Stimulated activated CD4-positive, alpha-beta T cell treated with anti-CD3 and anti-CD28 coated beads, Interleukin-15, amount 100 ng/mL, for 1 hour (primary cell): ENCODE measurements around the gene SCAF1.
"Not testable (repeated sequence)": the region's sequence is repeated elsewhere in the genome, so short reads cannot be mapped to it uniquely, and the experiment has no call there.

Experiments
- DNase-seq, 2 donors: peaks; one replicate each; pipeline ENCODE4 v3.0.0-alpha.2; 2020; ENCODE audit warnings: low read depth in 1 of 2, low spot score in 1 of 2

Gene SCAF1

GRCh38 chr19:49614096-49614833, 27.7 kb upstream of the SCAF1 start:
- no peak for DNase-seq

DNA sequence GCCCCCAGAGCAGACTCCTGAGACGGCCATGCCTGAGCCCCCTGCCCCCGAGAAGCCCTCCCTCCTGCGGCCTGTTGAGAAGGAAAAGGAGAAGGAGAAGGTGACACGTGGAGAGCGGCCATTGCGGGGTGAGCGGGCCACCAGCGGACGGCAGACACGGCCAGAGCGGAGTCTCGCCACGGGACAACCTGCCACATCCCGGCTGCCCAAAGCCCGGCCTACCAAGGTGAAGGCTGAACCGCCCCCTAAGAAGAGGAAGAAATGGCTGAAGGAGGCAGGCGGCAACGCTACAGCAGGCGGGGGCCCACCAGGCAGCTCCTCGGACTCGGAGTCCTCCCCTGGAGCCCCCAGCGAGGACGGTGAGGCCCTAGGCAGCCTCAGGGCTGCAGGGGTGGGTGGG, 26.1 kb upstream of the SCAF1 start:
- DNase-seq = no peak

DNA sequence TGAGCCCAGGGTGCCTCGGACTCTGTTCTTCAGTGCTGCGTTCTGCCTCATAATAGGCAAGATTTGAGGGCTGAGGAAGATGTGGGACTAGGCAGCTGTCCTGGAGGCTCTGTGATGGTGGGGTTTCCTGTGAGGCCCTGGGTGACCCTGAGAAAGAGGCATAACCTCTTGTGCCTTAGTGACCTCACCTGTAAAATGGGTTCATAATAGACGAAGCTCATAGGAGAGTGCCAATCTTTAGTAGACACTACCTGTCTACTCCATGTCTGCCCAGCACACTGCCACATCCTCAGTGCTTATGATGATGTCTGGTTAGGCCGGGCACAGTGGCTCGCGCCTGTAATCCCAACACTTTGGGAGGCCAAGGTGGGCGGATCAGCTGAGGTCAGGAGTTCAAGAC, 25.5 kb upstream of the SCAF1 start:
- DNase-seq = no peak

DNA sequence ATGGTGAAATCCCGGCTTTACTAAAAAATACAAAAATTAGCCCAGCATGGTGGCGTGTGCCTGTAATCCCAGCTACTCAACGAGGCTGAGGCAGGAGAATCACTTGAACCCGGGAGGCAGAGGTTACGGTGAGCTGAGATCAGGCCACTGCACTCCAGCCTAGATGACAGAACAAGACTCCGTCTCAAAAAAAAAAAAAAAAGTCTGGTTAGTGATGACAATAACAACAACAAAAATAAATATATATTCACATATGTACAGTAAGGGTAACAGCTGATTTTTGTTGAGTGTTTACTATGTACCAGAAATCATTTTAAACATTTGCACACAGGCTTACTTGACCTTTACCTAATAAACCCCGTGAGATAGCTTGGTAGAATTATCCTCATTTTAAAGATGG, 25.1 kb upstream of the SCAF1 start:
- no peak for DNase-seq

DNA sequence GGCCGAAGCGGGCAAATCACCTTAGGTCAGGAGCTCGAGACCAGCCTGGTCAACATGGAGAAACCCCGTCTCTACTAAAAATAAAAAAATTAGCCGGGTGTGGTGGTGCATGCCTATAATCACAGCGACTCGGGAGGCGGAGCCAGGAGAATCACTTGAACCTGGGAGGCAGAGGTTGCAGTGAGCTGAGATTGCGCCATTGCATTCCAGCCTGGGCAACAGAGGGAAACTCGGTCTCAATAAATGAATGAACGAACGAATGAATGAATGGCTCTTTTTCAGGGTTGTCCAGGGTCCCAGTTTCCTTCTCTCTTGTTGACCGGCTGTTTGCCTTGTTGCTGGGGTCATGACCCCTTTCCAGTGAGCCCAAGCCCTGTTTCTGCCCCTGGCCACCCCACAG, 24.1 kb upstream of the SCAF1 start:
- not testable (repeated sequence) for DNase-seq

- DNase-seq = no peak
These were observed 16.8 kb upstream of the SCAF1 start for GRCh38 chr19:49624967-49625910.

GRCh38 chr19:49626226-49626625, 15.8 kb upstream of the SCAF1 start:
- no peak for DNase-seq

DNA sequence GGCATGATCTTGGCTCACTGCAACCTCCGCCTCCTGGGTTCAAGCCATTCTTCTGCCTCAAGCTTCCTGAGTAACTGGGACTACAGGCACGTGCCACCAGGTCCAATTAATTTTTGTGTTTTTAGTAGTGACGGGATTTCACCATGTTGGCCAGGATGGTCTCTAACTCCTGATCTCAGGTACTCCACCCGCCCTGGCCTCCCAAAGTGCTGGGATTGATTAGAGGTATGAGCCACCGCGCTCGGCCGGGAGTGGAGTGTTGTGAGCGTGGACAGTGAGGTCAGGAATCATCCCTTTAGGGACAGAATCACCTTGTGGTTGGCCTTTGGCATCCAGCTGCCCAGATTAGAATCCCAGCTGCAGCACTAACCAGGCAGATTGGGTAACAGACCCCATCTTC, 12.3 kb upstream of the SCAF1 start:
- DNase-seq = no peak

DNA sequence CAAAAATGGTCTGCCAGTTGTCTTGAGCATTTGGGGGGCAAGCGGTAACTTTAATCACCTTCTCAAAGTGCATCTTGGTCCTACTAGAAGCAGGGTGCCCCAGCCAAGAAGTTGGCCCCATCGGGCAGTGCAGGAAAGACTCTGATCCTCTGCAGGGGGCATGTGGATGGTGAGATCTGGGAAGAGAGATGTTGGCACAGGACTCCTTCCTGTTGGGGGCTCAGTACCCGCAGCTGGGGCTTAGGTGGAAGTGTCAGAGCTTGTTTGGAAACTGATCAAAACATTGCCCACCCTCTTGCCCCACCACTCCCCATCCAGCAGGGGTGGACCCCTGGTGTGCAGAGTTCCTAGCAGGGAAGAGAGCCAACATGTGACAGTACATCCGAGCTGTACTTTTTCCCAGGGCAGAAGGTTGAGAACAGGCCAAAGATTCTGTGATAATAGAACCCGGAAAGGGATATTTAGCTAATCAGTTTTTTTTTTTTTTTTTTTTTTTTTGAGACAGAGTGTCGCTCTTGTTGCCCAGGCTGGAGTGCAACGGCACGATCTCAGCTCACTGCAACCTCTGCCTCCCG, 10.9 kb upstream of the SCAF1 start:
- DNase-seq = no peak

- no peak for DNase-seq
These were observed 10.3 kb upstream of the SCAF1 start for GRCh38 chr19:49631610-49632192.

GRCh38 chr19:49632576-49632975, 9.4 kb upstream of the SCAF1 start:
- DNase-seq = no peak

GRCh38 chr19:49633273-49633672, 8.7 kb upstream of the SCAF1 start:
- DNase-seq = not testable (repeated sequence)

- DNase-seq = no peak
These were observed 6.3 kb upstream of the SCAF1 start for GRCh38 chr19:49635530-49636232.

DNA sequence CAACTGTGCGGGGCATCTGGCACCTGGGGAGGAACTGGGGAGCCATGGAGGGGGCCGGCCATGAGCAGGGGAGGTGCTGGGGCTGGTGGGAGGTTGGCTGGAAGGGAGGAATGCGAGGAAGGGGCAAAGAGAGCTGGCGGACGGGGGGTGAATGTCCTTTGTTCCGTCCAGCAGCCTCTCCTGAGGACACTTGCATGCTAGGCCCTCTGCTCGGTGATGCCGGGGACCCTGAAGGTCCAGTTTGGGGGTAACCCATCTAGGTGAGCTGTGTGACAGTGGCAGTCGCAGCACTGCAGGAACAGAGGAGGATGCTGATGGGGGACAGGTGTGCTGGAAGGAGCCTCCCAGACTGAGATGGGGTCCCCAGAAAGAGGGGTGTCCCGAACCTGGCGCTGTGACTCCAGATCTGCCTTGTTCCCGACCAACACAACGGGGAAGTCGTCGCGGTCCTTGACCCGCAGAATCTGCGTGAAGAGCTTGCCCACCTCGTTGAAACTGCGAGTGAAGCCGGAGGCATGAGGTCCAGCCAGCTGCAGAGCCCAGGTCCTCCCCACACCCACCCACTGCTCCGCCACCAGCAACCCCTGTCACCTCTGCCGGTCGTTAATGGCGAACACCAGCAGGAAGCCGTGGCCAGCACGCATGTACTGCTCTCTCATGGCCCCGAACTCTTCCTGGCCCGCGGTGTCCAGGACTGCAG, 5.6 kb upstream of the SCAF1 start:
- DNase-seq = no peak

- DNase-seq = no peak
These were observed 3.9 kb upstream of the SCAF1 start for GRCh38 chr19:49637821-49638738.

DNA sequence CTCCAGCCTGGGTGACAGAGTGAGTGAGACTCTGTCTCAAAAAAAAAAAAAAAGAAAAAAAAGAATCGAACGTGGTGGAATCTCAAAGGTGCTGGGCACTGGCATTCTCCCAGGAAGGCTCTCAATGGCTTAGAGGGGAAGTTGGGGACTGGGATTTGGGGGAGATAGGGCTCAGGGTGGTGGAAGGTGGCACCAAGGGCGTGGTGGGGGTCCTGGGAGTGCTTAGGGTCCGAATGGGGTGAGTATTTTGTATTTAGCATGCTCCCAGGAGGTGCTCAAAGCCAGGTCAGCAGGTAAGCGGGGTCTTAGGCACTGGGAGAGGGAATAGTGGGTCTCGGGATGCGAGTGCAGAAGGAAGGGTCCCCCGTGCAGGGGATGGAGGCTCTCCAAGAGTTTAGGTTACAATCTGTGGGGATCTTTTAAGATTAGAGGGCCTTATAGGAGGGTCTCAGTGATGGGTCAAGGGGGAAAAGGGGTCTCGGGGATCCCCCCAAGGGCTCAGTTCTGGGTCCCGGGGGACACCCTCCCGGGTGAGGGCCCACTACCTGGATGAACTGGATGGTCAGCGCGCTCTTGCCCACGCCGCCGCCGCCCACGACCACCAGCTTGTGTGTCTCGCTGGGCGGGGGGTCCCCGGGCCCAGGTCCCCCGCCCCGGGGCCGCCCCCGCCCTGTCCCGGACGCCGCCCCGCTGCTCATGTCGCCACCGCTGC, 2.5 kb upstream of the SCAF1 start:
- no peak for DNase-seq

DNA sequence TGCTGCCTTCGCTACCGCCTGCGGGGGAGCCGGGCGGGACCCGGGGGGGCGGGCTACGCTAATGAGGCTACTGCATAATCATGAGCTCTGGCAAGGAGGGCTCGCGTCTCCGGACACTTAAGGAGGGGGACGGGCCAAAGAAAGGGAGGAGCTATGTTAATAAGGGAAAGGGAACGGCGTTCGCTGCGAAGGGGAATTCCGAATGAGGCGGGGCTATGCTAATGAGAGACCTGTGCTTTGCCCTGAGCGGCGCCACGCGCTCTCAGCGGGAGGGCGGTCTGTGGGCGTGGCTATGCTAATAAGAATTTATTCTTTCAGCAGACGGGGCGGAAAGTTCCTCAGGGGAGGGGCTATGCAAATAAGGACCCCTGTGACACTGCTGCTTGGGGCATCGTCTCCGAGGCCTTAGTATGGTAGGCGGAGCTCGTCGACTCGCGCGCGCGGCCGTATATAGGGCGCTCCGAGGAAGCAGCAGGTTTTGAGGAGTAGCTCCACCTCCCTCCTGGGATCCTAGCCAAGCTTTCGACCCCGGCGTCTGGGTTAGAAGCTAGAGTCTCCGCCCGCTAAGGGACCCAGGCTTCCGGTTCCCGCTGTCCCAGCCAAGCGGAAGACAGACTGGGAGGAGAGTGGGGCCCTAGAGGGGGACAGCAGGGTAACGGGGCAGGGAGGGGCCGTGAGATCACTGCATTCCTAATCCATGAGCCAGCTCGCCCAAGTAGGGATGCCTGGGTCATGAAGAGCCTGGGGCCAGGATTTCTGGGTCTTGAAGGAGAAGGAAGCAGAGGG, 1.7 kb upstream of the SCAF1 start, which contains the start of gene RRAS:
RRAS (minus strand) TSS at position 31 of the 786 bp plus-strand sequence. CDS start 45 bp downstream, outside the sequence.
- DNase-seq = peak; percentile 97 to 98
